Right ventricle myocardium superior (tissue), 1 donor: ENCODE data around the gene CRB3. TPM values are rescaled to one million over a fixed set of nuclear protein-coding genes. Genes with fewer than 3 reads are reported as not detected.
A peak's percentile ranks its signal among the peaks of the same experiment; 100 is the strongest.

Source experiments
- ATAC-seq: fragments of 200-7000 bp; cut with Tn5 transposase; one replicate; pipeline ENCODE4 v1.9.1; 2020; ENCODE audit warnings: mild to moderate bottlenecking; ENCODE audit not compliant: poor library complexity
- DNase-seq: peaks from one replicate; pipeline ENCODE4 v3.0.0-alpha.2; 2020
- intact Hi-C: fragments of 100-400 bp; cut with DNase I; formaldehyde crosslinking; loops from one replicate; pipeline ENCODE4 v1.11.2; 2022
- total RNA-seq: library from RNA; stranded (reverse); fragmentation: NEBNext Ultra II Directional; extraction: Animal tissue kit (Norgen Biotek cat#: 25700); gene quantifications from one replicate; pipeline ENCODE4 v1.2.1, GENCODE V29; 2021
- donor health status: DM: no; HTN: yes; CAD: no; lungs with severe emphysema.

Gene CRB3
- total RNA-seq, 1 donor from 2014 or later, result not detected

DNA sequence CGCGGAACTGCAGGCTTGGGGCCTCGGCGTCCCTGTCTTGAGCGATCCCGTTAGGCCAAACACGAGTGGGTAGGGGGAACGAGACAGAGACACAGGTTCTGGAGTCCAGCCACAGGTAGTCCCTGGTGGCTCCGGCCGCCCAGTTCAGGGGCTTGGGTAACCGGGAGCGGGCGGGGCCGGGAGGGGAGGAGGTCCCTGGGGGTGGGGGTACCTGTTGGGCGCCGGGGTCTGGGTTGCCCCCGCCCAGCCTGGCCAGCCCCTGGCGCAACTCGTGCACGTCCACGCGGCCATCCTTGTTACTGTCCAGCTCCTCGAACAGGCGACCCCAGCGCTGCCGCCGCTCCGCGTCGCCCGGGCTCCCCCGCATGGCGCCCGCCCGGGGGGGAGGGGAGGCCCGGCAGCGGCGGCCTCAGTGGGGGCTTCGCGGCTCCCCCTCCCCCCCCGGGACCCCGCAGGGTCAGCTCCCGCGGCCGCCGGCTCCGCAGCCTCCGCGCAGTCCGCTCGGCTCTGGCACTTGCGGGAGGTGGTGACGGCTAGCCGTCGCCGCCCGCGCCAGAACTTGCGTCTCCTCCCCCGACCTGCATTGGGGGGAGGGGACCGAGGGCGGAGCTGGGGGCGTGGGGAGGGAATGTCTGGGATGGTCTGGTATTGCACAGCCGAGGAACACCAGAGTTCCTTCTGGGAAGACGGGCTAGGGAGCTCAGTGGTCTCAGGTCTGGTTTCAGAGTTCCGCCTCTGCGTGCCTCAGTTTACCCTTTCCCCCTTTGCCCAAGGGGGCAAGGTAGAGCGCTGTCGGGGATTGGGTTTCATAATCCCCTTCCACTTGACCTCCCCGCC, 4.6 kb upstream of the CRB3 start, which contains the start of gene SLC25A23:
Gene SLC25A23, minus strand, starts transcription at position 531 of the 837 bp plus-strand sequence. Its CDS starts 164 bp downstream, at position 367.
- peak; percentile 77 for DNase-seq
- peak; percentile 85 for ATAC-seq
- intact Hi-C loops, result loop anchor here (5.0 kb wide), 1 partner anchor 67 kb away; the partner anchor contains the start of gene GTF2F1

DNA sequence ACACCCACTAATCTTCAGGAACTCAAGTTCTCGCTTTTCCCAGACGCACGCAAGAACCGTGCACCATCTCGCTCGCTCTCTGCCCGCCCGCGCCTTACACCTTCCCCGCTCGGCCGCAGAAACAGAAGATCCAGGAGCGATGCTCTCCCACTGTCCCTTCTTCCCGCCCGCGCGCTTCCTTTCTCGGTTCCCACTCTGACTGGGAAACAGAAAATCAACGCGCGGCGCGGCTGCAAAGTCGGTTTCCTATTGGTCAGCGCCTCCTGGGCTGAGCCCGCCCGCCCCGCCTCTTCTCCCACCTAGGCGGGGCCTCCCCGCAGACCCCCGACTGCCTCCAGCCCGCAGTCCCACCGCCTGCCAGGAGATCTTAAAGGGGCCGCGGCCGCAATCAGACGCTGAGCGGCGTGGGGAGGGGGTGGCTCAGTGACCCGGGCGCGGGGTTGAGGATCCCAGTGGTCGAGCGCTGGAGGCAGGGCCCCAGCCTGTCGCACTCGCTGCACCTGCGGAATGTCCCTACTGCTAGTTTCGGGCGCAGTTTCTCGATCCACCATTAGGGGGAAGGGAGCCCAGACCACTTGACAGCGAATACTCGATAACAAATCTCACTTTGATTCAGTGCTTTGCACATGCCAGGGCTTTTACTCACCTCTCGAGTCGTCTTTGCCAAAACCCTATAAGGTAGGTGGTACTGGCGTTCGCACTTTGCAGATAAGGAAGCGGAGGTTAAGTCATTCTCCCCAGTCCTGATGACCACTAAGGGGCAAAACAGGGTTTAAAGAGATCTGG, 3.8 kb upstream of the CRB3 start:
- peak; percentile 97 for ATAC-seq
- intact Hi-C loops, result no loop called here
- DNase-seq, result peak; percentile 97

DNA sequence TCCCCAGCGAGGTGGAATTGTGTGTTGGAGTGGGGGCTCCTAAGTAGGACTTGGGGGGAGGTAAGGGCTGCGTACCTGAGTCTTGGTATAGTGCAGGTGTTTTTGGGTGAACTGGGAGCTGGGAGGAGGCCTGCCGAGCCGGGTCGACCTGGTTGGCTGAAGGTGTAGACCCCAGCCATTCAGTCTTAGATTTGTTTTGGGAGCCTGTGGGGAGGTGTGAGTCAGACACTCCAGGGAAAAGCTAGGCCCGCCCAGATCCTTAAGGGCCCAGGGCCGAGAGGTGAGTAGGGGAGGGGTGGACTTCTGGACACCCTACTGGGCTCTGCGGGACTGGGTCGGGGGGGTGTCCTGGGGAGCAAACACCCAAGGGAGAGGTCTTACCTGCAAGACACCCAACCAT, 935 bp downstream of the CRB3 start:
- intact Hi-C loops, result no loop called here
- ATAC-seq, result no peak
- no peak for DNase-seq

DNA sequence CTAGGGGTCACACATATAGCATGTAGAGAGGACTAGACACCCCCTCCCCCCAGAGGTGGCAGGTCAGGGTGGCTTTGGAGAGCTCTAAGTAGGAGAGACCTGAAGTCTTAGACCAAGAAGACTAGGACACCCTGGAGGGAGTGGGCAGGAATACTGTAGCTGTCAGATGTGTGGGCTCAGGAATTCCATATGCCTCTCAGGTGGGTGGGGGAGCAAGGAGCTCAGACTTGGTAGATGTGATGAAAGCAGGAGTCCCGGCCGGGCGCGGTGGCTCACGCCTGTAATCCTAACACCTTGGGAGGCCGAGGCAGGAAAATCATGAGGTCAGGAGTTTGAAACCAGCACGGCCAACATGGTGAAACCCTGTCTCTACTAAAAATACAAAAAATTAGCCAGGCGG, 1.6 kb downstream of the CRB3 start:
- no peak for DNase-seq
- ATAC-seq, result no peak
- intact Hi-C loops, result no loop called here

DNA sequence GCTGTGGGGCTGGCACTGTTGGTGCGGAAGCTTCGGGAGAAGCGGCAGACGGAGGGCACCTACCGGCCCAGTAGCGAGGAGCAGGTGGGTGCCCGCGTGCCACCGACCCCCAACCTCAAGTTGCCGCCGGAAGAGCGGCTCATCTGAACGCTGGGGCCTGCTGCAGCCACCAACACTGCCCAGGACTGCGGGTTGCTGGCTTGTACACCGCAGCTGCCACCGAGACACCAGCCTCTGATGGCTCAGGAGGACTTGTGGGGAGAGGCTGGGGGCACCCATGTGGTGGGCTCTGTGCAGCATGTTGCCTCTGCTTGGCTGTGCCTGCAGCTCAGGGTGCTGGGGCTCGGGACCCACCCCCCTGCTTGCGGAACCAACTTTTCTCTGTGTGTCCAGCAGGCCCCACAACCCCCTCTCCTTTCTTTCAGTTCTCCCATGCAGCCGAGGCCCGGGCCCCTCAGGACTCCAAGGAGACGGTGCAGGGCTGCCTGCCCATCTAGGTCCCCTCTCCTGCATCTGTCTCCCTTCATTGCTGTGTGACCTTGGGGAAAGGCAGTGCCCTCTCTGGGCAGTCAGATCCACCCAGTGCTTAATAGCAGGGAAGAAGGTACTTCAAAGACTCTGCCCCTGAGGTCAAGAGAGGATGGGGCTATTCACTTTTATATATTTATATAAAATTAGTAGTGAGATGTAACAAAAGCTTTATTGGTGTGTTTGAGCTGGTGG, 2.6 kb downstream of the CRB3 start:
- intact Hi-C loops, result no loop called here
- DNase-seq (no peak), ATAC-seq (no peak)

DNA sequence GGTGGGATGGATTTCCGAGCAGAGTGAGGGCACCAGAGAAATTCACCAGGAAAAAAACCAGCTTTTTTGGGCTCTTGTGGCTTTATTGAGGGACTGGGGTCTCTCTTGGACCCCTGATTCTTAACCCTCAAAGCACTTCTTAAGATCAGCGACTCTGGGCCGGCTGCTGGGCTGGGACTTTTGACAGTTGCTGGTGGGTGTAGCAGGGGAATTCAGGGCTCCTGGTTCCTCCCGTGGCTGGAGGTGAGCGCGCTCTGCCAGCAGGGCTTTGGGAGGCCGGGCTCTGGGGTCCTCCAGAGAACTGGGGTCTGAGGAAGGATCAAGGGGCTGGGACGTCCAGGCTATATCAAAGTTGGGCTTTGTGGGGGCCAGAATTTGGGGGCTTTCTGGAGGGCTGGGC, 3.3 kb downstream of the CRB3 start:
- no peak for ATAC-seq
- intact Hi-C loops, result no loop called here
- no peak for DNase-seq

DNA sequence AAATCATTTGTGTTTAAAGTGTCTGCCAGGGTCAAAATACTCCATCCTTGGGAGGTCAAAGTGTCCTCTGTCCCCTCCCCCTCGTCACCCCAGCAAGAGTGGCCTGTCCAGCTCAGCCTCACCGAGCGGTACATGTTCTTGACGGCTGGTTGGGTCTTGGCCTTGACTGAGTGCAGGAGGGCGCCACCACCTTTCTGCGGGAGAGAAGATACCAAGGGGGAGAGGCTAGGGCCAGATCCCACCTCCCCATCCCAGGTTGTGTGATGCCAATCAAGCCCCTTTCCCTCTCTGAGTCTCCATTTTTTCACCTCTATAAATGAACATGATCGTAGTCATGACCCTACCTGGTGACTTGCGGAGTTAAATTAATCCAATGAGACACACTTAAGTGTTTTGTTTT, 6.1 kb downstream of the CRB3 start:
- no peak for DNase-seq
- intact Hi-C loops, result no loop called here
- ATAC-seq, result no peak

DNA sequence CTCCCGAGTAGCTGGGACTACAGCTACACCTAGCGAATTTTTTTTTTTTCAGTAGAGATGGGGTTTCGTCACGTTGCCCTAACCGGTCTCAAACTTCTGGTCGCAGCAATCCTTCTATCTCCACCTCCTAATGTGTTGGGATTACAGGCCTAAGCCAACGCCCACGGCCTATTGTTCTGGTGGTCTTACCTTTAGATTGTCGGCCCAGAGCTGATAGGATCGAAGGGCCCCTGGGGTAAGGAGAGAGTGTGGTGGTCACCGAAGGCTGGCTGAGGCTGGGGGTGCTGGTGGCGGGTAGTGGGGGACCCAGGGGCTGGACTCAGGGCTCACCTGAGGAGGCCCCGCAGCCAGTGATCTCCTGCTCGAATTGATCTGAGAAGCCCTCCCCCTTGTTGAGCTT, 7.0 kb downstream of the CRB3 start:
- ATAC-seq (no peak), DNase-seq (no peak)
- intact Hi-C loops, result no loop called here

DNA sequence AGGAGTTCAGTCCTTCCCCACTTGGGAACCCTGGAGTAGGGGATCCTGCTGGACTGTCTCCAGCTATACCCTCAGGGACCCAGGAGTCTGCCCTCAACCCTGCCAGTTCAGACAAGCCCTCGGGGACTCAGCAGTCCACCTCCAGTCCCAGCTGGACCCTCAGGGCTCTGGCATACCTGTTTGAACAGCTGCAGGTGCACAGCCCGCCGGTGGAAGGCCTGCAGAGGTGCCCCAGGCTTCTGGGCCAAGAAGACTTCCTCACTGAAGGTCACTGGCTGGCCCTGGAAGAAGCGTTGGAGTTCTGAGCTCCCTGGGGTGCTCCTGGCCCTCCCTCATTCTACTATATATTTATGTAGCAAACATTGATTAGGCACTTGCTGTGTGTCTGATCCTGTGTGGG, 8.6 kb downstream of the CRB3 start:
- DNase-seq (no peak), ATAC-seq (no peak)
- intact Hi-C loops, result no loop called here

DNA sequence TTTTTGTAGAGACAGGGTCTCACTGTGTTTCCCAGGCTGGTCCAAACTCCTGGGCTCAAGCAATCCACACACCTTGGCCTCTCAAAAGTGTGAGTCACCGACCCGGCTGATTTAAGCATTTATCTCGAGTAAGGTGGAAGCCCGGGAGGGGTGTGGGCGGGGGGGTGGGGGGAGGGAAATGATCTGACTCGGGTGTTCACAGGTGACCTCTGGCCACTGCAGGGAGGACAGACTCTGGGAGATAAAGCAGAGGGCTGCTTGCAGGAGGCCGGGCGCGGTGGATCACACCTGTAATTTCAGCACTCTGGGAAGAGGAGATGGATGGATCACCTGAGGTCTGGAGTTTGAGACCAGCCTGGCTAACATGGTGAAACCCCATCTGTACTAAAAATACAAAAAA, 9.6 kb downstream of the CRB3 start:
- ATAC-seq, result no peak
- DNase-seq, result no peak
- intact Hi-C loops, result no loop called here

DNA sequence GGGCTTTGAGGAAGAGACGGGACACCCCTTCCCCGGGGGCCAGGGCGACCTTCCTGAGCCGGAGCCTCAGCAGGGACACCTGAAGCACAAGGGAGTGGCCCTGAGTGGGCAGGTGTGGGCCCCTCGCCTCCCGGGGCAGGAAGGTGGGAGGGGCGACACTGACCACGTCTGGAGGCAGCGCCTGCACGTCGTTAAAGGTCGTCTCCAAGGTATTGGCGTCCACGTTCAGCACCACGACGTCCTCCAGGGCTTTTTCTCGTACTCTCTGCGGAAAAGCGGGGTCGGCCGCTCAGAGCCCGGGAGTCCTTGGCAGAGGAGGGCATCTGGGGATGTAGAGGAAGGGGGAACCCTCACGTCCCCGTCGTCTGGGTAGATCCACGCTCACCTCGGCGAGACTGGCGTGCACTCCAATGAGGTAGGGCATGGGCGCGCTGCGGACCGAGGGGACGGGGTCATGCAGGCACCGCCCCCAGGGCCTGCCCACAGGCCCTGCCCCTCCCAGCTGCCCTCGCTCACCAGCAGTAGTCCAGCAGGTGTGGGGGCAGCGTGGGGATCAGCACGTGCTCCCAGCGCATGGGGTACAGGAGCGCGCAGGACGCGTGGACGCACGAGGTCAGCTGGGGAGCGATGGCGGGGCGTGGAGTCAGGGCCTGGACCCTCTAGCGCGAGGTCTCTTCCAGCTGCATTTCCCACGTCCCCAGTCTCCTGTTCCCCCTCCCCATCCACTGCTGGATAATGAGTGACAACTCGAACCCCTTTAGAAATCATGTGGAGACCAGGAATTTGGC, 11.4 kb downstream of the CRB3 start:
- intact Hi-C loops, result no loop called here
- DNase-seq (no peak), ATAC-seq (no peak)

DNA sequence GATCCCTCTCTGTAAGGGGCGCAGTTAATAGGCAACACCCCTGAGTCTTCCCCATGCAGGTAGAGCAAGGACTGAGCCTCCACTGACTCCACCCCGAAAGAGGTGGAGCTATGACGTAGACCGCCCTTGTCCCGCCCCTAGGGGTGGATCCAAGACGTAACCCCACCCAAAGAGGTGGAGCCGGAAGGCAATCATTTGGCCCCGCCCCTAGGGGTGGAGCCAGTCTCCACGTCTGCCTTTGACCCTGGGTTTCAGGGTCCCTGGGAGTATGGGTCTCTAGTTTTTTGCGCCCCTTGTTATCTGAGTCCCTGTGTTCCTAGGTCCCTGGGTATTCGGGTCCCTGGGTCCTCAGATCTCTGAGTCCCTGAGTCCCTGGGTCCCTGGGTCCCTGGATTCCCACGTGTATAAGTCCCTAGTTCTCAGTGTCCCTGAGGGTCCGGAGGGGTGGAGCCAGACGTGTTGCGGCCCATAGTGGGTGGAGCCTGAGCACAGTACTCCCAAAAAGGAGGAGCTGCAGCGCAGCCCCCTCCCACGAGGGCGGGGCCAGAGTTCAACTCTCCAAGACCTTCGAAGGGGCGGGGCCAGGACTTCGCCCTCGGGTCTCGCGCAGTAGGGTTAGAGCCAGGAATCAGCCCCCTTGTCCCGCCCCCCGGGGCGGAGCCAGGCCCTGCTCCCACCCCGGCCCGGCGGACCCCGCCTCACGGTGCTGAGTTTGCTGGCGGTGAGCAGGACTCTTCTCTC, 12.3 kb downstream of the CRB3 start:
- peak; percentile 77 for ATAC-seq
- intact Hi-C loops, result no loop called here
- DNase-seq, result peak; percentile 66

DNA sequence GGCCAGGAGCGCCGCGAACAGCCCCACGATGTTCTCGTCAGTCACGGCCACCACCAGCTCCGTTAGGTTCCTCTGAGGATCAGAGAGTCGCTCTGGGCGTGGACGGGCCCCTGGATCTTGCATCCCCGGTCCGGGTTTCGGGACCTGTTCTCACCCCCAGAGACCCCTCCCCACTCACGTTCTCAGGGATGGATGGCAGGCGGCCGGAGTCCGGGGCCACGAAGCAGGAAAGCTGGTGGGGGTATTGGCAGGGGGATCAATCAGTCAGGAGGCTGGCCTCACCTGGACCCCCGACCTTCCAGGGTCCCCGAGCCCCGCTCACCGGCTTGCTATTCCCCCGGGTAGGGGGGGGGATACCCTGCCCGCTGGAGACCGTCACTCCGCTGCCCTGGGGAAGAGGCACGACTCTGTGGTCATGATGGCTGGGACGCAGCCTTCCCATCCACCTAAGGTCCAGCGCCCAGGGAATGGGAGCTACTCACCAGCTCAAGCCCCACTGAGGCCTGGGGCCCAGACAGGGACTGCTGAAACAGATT, 12.9 kb downstream of the CRB3 start:
- no peak for DNase-seq
- no peak for ATAC-seq
- intact Hi-C loops, result no loop called here

DNA sequence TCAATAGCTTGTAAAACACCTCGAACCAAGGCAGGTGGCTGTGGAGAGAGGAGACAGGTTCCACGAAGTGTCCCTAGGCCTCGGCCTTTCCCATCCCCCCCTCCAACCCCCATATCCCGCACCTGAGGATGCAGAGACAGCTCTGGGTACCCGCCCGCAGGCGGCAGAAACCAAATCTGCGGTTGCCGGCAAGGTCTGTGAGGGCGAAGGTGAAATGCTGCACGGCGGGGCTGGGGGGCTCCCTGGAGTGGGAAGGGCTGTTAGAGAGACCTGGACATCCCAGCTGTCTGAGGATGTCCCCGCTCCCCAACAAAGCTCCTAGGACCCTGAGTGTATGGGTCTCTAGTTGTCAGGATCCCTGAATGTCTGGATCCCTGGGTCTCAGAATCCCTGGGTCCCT, 14.7 kb downstream of the CRB3 start:
- ATAC-seq, result no peak
- no peak for DNase-seq
- intact Hi-C loops, result no loop called here

DNA sequence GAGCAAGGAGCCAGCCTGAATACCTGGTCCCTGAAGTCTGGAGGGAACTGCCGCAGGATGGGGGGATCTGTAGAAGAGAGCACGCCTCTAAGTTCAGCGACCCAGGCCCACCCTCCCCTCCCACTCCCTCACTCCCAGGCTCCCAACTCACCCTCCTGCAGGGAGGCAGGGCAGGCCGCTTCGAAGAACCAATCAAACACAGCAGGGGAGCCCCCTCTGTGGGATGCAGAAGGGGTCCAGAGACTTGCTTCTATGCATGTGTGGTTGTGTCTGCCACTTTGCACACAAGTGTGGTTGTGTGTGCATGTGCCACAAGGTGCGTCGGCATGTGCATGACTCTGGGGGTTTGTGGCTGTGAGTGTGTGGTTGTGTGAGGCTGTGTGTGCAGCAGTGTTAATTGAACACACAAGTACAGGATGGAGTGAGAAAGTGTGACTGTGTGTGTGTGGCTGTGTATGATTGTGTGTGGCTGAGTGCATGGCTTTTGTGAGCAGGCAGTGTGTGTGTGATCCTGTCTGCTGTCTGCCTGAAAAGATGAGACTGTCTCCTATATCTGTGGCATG, 15.8 kb downstream of the CRB3 start:
- ATAC-seq, result no peak
- intact Hi-C loops, result no loop called here
- DNase-seq, result no peak

DNA sequence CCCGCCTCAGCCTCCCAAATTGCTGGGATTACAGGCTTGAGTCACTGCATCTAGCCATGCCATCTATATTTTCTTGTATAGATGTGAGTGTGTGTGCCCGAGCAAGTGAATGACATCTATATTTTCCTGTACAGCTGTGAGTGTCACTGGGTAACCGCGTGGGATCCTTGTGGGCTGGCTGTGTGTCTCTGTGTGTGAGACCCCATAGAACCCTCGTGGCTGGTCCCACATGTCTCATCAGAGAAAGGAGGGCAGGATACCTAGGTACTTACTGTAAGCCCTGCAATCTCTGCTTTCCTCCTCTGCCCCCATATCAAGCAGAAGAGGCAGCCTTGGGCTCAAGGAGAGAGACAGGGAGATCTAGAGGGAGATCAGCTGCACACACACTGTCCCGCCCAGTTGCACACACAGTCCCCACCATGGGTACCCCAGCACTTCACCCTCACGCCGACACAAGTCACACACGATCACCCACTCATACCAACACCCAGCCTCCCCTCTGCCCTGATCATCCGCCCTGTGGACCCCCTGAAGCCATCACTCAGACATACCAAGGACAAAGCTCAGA, 16.9 kb downstream of the CRB3 start:
- DNase-seq, result no peak
- no peak for ATAC-seq
- intact Hi-C loops, result no loop called here
